Smooth muscle cell (in vitro differentiated cells): ENCODE data around the gene MRPL44. TPM values are rescaled to one million over a fixed set of nuclear protein-coding genes. Genes with fewer than 3 reads are reported as not detected.

Source experiments
- DNase-seq: peaks from one replicate; lab custom pipeline; 2025; ENCODE audit not compliant: unreplicated experiment; lab: John Stamatoyannopoulos, UW
- H2AFZ ChIP-seq: fragments of 200-600 bp; sonication (generic); 2 replicates; pipeline ENCODE4 v1.6.0; 2016; ENCODE audit warnings: antibody characterized with exemption, low read depth, mild to moderate bottlenecking
- H3F3A ChIP-seq: fragments of 200-600 bp; sonication (generic); 2 replicates; pipeline ENCODE4 v1.6.0; 2017; ENCODE audit warnings: antibody characterized with exemption, low read depth
- H3K27ac ChIP-seq: fragments of 200-600 bp; sonication (generic); 2 replicates; pipeline ENCODE4 v1.5.1; 2016; ENCODE audit warnings: low read depth, mild to moderate bottlenecking
- H3K27me3 ChIP-seq: fragments of 200-600 bp; sonication (generic); 2 replicates; pipeline ENCODE4 v1.6.1; 2016; ENCODE audit warnings: low read depth, mild to moderate bottlenecking
- H3K36me3 ChIP-seq: fragments of 200-600 bp; sonication (generic); 2 replicates; pipeline ENCODE4 v1.5.1; 2016; ENCODE audit warnings: low read depth
- H3K4me1 ChIP-seq: fragments of 200-600 bp; sonication (generic); 2 replicates; pipeline ENCODE4 v1.5.1; 2016; ENCODE audit warnings: low read depth
- H3K4me2 ChIP-seq: fragments of 200-600 bp; sonication (generic); 2 replicates; pipeline ENCODE4 v1.6.0; 2016; ENCODE audit warnings: mild to moderate bottlenecking
- H3K4me3 ChIP-seq: fragments of 200-600 bp; sonication (generic); 2 replicates; pipeline ENCODE4 v1.5.1; 2016; ENCODE audit warnings: mild to moderate bottlenecking
- H3K79me2 ChIP-seq: fragments of 200-600 bp; sonication (generic); 2 replicates; pipeline ENCODE4 v1.6.0; 2016; ENCODE audit warnings: low read depth, mild to moderate bottlenecking
- H3K9ac ChIP-seq: fragments of 200-600 bp; sonication (generic); 2 replicates; pipeline ENCODE4 v1.6.0; 2016; ENCODE audit warnings: low read depth
- H3K9me3 ChIP-seq: fragments of 200-600 bp; sonication (generic); replicated peaks from 2 replicates; pipeline ENCODE4 v1.5.1; 2016; ENCODE audit warnings: low read depth
- H4K20me1 ChIP-seq: fragments of 200-600 bp; sonication (generic); 2 replicates; pipeline ENCODE4 v1.6.0; 2016; ENCODE audit warnings: low read depth
- CTCF ChIP-seq: fragments of 200-600 bp; sonication (generic); IDR thresholded peaks from 2 replicates; pipeline ENCODE4 v1.5.1; 2017; ENCODE audit warnings: borderline replicate concordance, mild to moderate bottlenecking, antibody characterized with exemption; ENCODE audit not compliant: insufficient read depth, poor library complexity, severe bottlenecking
- WGBS: methylation state at CpG from one replicate; pipeline ENCODE4 v1.1.7; 2016; ENCODE audit warnings: low lambda C conversion rate; 5-methylcytosine and 5-hydroxymethylcytosine counted together
- polyA plus RNA-seq: library from polyadenylated mRNA; unstranded; fragments of >200 nt; fragmentation: Nextera tagmentation; extraction: Ambion mirVana; gene quantifications from 2 replicates; pipeline ENCODE4 v1.2.1, GENCODE V29; 2016
- total RNA-seq: library from RNA; depleted of rRNA; stranded (reverse); fragments of >200 nt; gene quantifications from 2 replicates; pipeline ENCODE4 v1.2.3, GENCODE V29; 2014

MRPL44 gene
- total and polyA plus RNA-seq, 2 experiments from 2014 or later, result 23.5 to 34.5 TPM

- no peak for DNase-seq
These were observed 37.4 kb downstream of the MRPL44 start for GRCh38 chr2:223994562-223995162.

GRCh38 chr2:223995569-223995968 is 38.3 kb downstream of the MRPL44 start:
- H2AFZ ChIP-seq, result no peak overlapping the region
- no peaks in the 10 kb centered on the region for H3K9me3 ChIP-seq
- no peak for TF ChIP-seq CTCF
- H4K20me1 ChIP-seq, result peaks cover 16% of the 10 kb centered on the region
- DNase-seq, result no peak
- H3K4me1 ChIP-seq, result no peaks in the 10 kb centered on the region
- no peaks in the 10 kb centered on the region for H3K27me3 ChIP-seq
- H3K36me3 ChIP-seq, result peaks cover 6% of the 10 kb centered on the region
- 47% methylated on average over 5 of the region's 5 CpGs for whole genome bisulfite sequencing
- no peaks in the 10 kb centered on the region for H3K79me2 ChIP-seq
- H3K27ac ChIP-seq, result peak overlapping the region; percentile 81
- peaks cover 13% of the 10 kb centered on the region for H3F3A ChIP-seq
- H3K9ac ChIP-seq, result no peak overlapping the region
- H3K4me2 ChIP-seq, result no peak overlapping the region
- H3K4me3 ChIP-seq, result no peak overlapping the region

More at GRCh38 chr2:223994562-223995162, 37.4 kb downstream of the MRPL44 start:
- H3K79me2 ChIP-seq, result no peaks in the 10 kb centered on the region
- H3K4me2 ChIP-seq, result no peak overlapping the region
- 95% methylated on average over 4 of the region's 4 CpGs for WGBS
- no peaks in the 10 kb centered on the region for H3K9me3 ChIP-seq
- no peak overlapping the region for H3K9ac ChIP-seq
- H3K4me1 ChIP-seq, result no peaks in the 10 kb centered on the region
- H4K20me1 ChIP-seq, result peaks cover 11% of the 10 kb centered on the region
- TF ChIP-seq CTCF, result no peak
- H3K36me3 ChIP-seq, result peaks cover 6% of the 10 kb centered on the region
- H3F3A ChIP-seq, result peaks cover 13% of the 10 kb centered on the region
- no peak overlapping the region for H3K4me3 ChIP-seq
- no peak overlapping the region for H2AFZ ChIP-seq
- H3K27me3 ChIP-seq, result no peaks in the 10 kb centered on the region
- peak overlapping the region; percentile 81 for H3K27ac ChIP-seq

DNA sequence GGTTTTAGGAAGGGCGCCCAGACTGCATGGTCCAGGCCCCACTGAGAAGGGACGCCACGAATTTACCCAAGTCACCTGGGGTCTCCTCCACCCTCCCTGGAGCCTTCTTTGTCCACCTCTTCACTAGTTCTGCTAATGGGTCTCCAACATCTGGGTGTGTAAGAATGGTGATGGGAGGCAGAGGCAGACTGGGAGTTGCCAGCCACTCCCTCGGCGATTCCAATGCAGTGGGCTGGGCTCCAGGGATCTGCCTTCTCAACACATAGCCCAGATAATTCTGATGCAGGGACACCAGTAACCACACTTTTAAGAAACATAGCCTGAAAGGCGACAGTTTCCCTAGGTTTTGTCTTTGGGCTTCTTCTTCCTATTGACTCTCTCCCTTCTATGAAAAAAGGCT is 39.1 kb downstream of the MRPL44 start:
- Histone ChIP-seq H4K20me1 (peaks cover 23% of the 10 kb centered on the region), H2AFZ (no peak overlapping the region), H3K36me3 (peaks cover 11% of the 10 kb centered on the region), H3F3A (peaks cover 9% of the 10 kb centered on the region), H3K9me3 (no peaks in the 10 kb centered on the region), H3K9ac (no peak overlapping the region), H3K79me2 (peaks cover 5% of the 10 kb centered on the region), H3K4me1 (no peaks in the 10 kb centered on the region), H3K4me3 (no peak overlapping the region), H3K27me3 (no peaks in the 10 kb centered on the region), H3K27ac (peak overlapping the region; percentile 81), H3K4me2 (no peak overlapping the region)
- no peak for TF ChIP-seq CTCF
- WGBS, result 86% methylated on average over 6 of the region's 6 CpGs
- no peak for DNase-seq

DNA sequence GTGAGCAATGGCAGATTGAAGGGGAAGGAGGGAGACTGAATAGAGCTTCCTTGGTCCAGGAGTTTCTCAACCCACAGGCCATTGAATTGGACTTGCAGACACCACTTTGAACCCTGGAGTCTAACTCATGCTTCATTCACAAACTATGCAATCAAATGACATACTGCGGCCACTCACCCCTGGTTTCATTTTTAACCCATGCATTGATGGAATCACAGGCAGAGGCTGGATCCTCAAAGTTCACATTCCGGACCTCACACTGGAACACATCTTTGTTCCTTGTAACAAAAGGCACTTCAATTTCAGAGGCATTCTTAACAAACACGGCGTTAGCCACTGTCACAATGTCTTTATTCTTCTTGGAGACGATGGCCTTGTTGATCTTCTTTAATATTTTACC is 40.7 kb downstream of the MRPL44 start:
- Histone ChIP-seq H3K27me3 (no peaks in the 10 kb centered on the region), H3K9me3 (no peaks in the 10 kb centered on the region), H3K36me3 (peaks cover 13% of the 10 kb centered on the region), H2AFZ (no peak overlapping the region), H3K4me1 (no peaks in the 10 kb centered on the region), H3K4me2 (no peak overlapping the region), H3K4me3 (no peak overlapping the region), H4K20me1 (peaks cover 33% of the 10 kb centered on the region), H3K79me2 (peaks cover 17% of the 10 kb centered on the region), H3K27ac (peak overlapping the region; percentile 25), H3K9ac (no peak overlapping the region), H3F3A (peaks cover 5% of the 10 kb centered on the region)
- TF ChIP-seq CTCF, result no peak
- WGBS, result 82% methylated on average over 5 of the region's 5 CpGs
- DNase-seq, result no peak
